ENCODE measurements around the gene SLC12A7. TPM values are rescaled to one million over a fixed set of nuclear protein-coding genes. Genes with fewer than 3 reads are reported as not detected.
"Not testable (repeated sequence)": the region's sequence is repeated elsewhere in the genome, so short reads cannot be mapped to it uniquely, and the experiment has no call there.

Gene SLC12A7
- total RNA-seq, 1 donor from 2014 or later: 101 TPM

DNA sequence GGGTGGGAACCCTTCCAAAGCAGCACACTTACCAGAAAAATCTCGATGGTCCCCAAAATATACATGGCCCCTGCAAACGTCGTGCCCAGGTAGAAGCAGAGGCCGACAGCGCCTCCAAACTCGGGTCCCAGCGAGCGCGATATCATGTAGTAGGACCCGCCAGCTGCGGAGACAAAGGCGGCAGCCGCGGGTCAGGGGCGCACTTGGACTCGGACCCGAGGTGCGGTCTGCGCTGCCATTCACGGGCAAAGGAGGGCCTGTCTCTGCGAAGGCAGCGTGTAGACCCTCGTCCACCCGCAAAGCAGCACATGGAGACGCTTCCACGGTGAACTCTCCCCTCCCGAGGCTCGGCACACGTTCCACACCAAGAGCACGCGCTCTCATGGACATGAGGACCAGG lies 25.0 kb downstream of the SLC12A7 start:
- Histone ChIP-seq H3K27me3 (no peaks in the 10 kb centered on the region), H3K4me3 (no peak overlapping the region), H3K4me1 (no peaks in the 10 kb centered on the region), H3K36me3 (peaks cover 28 to 32% of the 10 kb centered on the region in 2 donors), H3K9me3 (no peaks in the 10 kb centered on the region), H3K27ac (no peak overlapping the region)
- no peak for DNase-seq (ENCODE audit: low spot score in 2 of 2)
- intact Hi-C loops (cut with DNase I): no loop called here
- TF ChIP-seq, protein P1, sequence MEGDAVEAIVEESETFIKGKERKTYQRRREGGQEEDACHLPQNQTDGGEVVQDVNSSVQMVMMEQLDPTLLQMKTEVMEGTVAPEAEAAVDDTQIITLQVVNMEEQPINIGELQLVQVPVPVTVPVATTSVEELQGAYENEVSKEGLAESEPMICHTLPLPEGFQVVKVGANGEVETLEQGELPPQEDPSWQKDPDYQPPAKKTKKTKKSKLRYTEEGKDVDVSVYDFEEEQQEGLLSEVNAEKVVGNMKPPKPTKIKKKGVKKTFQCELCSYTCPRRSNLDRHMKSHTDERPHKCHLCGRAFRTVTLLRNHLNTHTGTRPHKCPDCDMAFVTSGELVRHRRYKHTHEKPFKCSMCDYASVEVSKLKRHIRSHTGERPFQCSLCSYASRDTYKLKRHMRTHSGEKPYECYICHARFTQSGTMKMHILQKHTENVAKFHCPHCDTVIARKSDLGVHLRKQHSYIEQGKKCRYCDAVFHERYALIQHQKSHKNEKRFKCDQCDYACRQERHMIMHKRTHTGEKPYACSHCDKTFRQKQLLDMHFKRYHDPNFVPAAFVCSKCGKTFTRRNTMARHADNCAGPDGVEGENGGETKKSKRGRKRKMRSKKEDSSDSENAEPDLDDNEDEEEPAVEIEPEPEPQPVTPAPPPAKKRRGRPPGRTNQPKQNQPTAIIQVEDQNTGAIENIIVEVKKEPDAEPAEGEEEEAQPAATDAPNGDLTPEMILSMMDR (IDR thresholded peaks at IDR 0.05): no peak

DNA sequence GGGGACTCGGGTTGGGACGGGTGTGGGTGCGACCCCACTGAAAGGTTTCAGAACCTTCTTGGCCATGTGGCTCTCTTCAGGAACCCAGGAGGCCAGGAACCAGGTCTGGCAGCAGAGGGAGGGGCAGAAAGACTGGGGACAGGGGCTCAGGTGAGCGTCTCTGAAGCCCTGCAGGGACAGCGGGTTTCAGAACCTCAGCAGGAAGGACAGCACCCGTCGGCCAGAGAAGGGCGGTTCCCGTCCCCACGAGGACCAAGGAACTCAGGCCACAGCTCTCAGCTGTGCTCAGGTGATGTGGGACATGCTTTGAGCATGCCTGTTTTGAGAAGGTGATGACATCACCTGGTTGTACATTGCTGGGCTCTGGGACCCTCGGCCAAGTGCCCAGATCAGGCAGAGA lies 25.7 kb downstream of the SLC12A7 start:
- H3K9me3 ChIP-seq: no peaks in the 10 kb centered on the region
- H3K4me1 ChIP-seq: no peaks in the 10 kb centered on the region
- peaks cover 33 to 38% of the 10 kb centered on the region in 2 donors for H3K36me3 ChIP-seq
- TF ChIP-seq, protein P1 (IDR thresholded peaks at IDR 0.05): no peak
- H3K27ac ChIP-seq: no peak overlapping the region
- no peak for DNase-seq (ENCODE audit: low spot score in 2 of 2)
- H3K27me3 ChIP-seq: no peaks in the 10 kb centered on the region
- no peak overlapping the region for H3K4me3 ChIP-seq
- intact Hi-C loops (cut with DNase I): no loop called here

DNA sequence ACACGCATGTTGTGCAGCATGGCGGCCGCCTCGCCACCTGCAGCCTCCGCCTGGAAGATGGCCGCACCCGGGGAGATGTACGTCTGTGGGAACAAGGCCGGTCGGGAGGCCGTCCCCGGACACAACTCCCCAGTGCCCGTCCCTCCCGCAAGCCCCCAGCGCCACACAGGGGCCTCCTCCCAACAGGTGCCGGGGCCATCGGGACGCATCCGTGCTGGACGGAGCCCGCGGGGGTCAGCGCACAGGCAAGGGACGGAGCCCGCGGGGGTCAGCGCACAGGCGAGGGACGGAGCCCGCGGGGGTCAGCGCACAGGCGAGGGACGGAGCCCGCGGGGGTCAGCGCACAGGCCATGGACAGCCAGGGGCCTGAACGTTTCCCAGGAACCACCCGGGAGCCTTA lies 26.5 kb downstream of the SLC12A7 start:
- no peak for DNase-seq (ENCODE audit: low spot score in 2 of 2)
- Histone ChIP-seq H3K27ac (no peak overlapping the region), H3K9me3 (no peaks in the 10 kb centered on the region), H3K36me3 (peaks cover 32 to 44% of the 10 kb centered on the region in 2 donors), H3K4me3 (no peak overlapping the region), H3K27me3 (no peaks in the 10 kb centered on the region), H3K4me1 (no peaks in the 10 kb centered on the region)
- TF ChIP-seq, protein P1 (IDR thresholded peaks at IDR 0.05): no peak
- intact Hi-C loops (cut with DNase I): no loop called here

DNA sequence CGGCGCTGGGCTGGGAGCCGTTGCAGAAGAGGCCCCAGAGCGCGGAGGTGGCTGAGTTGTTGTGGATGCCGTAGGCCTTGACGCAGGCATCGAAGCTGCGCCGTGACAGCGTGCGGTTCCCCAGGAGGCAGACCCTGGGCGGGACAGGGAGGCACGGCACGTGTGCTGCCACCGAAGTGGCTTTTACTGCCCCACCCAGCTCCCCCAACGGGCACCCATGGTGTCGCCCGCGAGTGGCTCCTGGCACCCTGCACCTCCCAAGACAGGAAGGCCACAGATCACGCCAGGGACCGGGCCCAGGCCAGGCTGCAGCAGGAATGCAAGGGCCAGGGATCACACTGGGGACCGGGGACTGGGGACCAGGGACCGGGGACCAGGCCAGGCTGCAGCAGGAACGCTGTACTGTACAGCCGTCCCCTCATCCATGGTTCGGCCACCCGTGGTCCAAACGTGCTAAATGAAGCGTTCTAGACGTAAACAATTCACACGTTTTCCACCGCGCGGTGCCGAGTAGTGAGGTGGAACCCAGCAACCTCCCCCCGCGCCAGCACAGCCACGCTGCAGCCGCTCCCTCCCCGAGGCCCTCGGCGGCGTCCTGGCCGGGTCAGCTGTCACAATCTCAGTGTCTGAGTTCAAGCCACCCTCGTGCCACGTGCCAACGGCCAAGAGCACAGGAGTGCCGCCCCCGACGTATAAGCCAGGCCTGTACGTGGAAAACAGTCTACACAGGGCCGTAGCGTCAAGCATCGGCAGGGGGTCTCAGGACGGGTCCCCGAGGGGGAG lies 27.8 kb downstream of the SLC12A7 start:
- Histone ChIP-seq H3K4me3 (no peak overlapping the region), H3K9me3 (no peaks in the 10 kb centered on the region), H3K4me1 (no peaks in the 10 kb centered on the region), H3K36me3 (peaks cover 32 to 46% of the 10 kb centered on the region in 2 donors), H3K27me3 (no peaks in the 10 kb centered on the region), H3K27ac (no peak overlapping the region)
- TF ChIP-seq, protein P1 (IDR thresholded peaks at IDR 0.05): no peak
- DNase-seq (ENCODE audit: low spot score in 2 of 2): no peak
- intact Hi-C loops (cut with DNase I): no loop called here

DNA sequence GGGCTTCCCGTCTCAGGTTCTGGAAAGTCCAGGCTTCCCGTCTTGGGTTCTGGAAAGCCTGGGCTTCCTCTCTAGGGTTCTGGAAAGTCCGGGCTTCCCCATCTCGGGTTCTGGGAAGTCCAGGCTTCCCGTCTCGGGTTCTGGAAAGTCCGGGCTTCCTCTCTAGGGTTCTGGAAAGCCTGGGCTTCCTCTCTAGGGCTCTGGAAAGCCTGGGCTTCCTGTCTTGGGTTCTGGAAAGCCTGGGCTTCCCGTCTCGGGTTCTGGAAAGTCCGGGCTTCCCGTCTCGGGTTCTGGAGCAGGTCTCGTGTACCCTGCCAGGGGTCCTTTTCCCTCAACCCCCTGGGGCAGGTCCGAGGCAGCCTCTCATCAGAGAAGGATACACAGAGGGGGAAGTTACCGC lies 28.8 kb downstream of the SLC12A7 start:
- H3K36me3 ChIP-seq: peaks cover 31 to 46% of the 10 kb centered on the region in 2 donors
- H3K4me3 ChIP-seq; H3K27me3 ChIP-seq; H3K9me3 ChIP-seq; H3K27ac ChIP-seq; DNase-seq (ENCODE audit: low spot score in 2 of 2); intact Hi-C loops (cut with DNase I); H3K4me1 ChIP-seq: not testable (repeated sequence)

DNA sequence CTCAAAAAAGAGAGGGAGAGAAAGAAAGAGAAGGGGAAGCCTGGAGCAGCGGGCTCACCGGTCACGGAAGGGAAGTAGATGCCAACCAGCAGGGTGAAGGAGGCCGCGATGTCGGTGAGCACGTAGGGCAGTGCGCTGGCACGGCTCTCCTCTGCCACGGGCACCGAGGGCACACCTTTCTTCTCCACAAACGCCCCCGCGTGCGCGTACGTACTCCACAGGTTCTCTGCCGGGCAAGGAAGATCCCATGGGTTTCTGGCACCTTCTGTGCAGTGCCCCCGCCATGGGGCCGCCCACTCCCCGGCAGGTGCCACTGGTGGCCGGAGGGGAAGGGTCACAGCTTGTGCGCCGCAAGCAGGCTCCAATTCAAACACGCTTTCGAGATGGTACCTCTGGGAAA lies 30.3 kb downstream of the SLC12A7 start:
- TF ChIP-seq, protein P1 (IDR thresholded peaks at IDR 0.05): no peak

More for the DNA sequence above, 30.3 kb downstream of the SLC12A7 start:
- H3K27me3 ChIP-seq: no peaks in the 10 kb centered on the region
- H3K27ac ChIP-seq: no peak overlapping the region
- H3K36me3 ChIP-seq: peaks cover 29 to 53% of the 10 kb centered on the region in 2 donors
- no peaks in the 10 kb centered on the region for H3K9me3 ChIP-seq
- DNase-seq (ENCODE audit: low spot score in 2 of 2): no peak
- no peak overlapping the region for H3K4me3 ChIP-seq
- intact Hi-C loops (cut with DNase I): no loop called here
- H3K4me1 ChIP-seq: no peaks in the 10 kb centered on the region

Measured in ascending aorta (tissue), 2 donors.